Measurements from ENCODE around the gene C10orf143. TPM values are rescaled to one million over a fixed set of nuclear protein-coding genes. Genes with fewer than 3 reads are reported as not detected.

The C10orf143 gene
- total and polyA plus RNA-seq, 4 donors = 3.0 to 9.0 (median 4.8) TPM

DNA sequence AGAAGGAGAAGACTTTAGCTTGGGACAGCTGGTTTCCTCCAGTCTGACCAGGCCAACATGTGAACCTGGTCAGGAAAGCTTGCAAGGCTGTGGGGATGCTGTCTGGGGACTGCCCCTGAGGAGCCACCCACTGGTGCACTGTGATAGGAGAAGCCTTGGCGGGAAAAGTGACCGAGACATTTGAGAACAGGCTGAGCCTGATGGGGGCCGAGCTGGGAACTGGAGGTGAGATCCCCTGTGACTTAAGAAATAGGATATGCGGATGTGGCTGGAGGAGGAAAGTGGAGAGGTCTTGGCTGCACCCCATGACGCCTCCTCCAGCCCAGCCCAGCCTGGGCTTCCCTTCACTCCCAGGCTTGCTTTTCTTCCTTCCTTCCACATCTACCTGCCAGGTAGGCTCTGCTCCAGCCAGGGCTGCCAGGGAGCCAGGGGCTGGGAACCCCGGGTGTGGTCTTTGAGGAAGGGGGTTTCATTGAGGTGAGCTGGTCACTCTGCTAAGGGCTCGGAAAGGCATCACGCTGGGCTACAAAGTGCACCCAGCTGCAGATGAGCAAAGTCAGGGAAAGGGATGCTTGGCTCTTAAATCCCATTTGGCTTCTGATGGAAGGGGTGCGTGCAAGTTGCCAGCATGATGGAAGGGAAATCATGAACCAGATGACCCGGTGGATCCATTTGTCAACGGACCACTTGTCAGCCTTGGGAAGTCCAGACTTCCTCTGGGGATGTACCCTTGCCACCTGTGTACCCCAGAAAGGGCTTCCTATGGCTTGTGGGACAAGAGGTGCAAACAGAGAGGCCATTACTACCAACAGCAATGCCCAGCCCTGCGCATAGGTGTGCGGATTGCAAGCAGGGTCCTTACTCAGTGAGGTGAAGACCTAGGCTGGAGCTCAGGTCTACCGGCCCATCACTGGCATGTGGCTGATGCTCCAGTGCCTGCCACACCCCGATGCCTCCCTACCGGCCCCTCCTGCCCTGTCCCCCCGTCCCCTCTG is 66.3 kb downstream of the C10orf143 start:
- no peaks in the 10 kb centered on the region for H3K4me1 ChIP-seq (ENCODE audit: control insufficient read depth in 5 of 5, insufficient read depth in 5 of 5, low read length in 5 of 5)
- TF ChIP-seq, protein P1, sequence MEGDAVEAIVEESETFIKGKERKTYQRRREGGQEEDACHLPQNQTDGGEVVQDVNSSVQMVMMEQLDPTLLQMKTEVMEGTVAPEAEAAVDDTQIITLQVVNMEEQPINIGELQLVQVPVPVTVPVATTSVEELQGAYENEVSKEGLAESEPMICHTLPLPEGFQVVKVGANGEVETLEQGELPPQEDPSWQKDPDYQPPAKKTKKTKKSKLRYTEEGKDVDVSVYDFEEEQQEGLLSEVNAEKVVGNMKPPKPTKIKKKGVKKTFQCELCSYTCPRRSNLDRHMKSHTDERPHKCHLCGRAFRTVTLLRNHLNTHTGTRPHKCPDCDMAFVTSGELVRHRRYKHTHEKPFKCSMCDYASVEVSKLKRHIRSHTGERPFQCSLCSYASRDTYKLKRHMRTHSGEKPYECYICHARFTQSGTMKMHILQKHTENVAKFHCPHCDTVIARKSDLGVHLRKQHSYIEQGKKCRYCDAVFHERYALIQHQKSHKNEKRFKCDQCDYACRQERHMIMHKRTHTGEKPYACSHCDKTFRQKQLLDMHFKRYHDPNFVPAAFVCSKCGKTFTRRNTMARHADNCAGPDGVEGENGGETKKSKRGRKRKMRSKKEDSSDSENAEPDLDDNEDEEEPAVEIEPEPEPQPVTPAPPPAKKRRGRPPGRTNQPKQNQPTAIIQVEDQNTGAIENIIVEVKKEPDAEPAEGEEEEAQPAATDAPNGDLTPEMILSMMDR (IDR thresholded peaks at IDR 0.05; ENCODE audit: control extremely low read depth, extremely low read depth) = no peak
- WGBS, 2 donors = 76 to 80% methylated on average over 17 of the region's 17 CpGs
- ATAC-seq (ENCODE audit: insufficient read depth, low FRiP score) (no peak), DNase-seq (no peak)
- H3K9ac ChIP-seq (ENCODE audit: insufficient read depth in 1 of 2, low read length in 2 of 2) = no peak overlapping the region
- H3K4me3 ChIP-seq = no peak overlapping the region
- H3K36me3 ChIP-seq (ENCODE audit: control insufficient read depth in 4 of 4, insufficient read depth in 4 of 4, low read length in 4 of 4) = no peaks in the 10 kb centered on the region
- H3K27ac ChIP-seq (ENCODE audit: low read depth in 1 of 2, low read length in 1 of 2) = no peak overlapping the region
- peaks cover 0 to 14% (median 6%) of the 10 kb centered on the region in 3 donors for H3K27me3 ChIP-seq (ENCODE audit: control insufficient read depth in 3 of 3, insufficient read depth in 3 of 3, low read length in 2 of 3)
- no peaks in the 10 kb centered on the region for H3K9me3 ChIP-seq (ENCODE audit: control insufficient read depth in 4 of 4, insufficient read depth in 3 of 4, low read length in 3 of 4)

DNA sequence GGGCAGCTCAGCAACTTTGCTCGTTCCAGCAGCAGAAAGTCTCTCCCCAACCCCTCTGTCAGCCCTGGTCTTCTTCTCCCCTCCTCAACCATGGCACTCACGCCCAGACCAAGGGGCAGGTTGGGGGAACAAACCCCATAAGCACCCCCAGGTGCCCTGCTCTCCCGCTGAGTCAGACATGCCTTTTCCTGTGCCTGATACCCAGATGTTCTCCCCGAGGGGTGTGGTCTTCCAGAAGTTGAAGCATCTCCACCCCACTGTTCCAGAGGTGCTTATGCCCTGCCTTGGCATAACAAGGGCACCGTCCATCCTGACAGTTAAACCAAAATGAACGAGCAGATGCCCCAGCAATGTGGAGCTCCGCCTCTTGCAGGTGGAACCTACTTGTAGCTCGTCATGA is 67.1 kb downstream of the C10orf143 start:
- Histone ChIP-seq H3K9ac (ENCODE audit: insufficient read depth in 1 of 2, low read length in 2 of 2) (no peak overlapping the region), H3K36me3 (ENCODE audit: control insufficient read depth in 4 of 4, insufficient read depth in 4 of 4, low read length in 4 of 4) (no peaks in the 10 kb centered on the region), H3K4me1 (ENCODE audit: control insufficient read depth in 5 of 5, insufficient read depth in 5 of 5, low read length in 5 of 5) (no peaks in the 10 kb centered on the region), H3K27ac (ENCODE audit: low read depth in 1 of 2, low read length in 1 of 2) (no peak overlapping the region), H3K4me3 (no peak overlapping the region), H3K27me3 (ENCODE audit: control insufficient read depth in 3 of 3, insufficient read depth in 3 of 3, low read length in 2 of 3) (peaks cover 0 to 14% (median 6%) of the 10 kb centered on the region in 3 donors), H3K9me3 (ENCODE audit: control insufficient read depth in 4 of 4, insufficient read depth in 3 of 4, low read length in 3 of 4) (no peaks in the 10 kb centered on the region)
- 66 to 72% methylated on average over 8 of the region's 8 CpGs for WGBS, 2 donors
- ATAC-seq (ENCODE audit: insufficient read depth, low FRiP score) = no peak
- no peak for DNase-seq
- TF ChIP-seq, protein P1 (IDR thresholded peaks at IDR 0.05; ENCODE audit: control extremely low read depth, extremely low read depth) = no peak

DNA sequence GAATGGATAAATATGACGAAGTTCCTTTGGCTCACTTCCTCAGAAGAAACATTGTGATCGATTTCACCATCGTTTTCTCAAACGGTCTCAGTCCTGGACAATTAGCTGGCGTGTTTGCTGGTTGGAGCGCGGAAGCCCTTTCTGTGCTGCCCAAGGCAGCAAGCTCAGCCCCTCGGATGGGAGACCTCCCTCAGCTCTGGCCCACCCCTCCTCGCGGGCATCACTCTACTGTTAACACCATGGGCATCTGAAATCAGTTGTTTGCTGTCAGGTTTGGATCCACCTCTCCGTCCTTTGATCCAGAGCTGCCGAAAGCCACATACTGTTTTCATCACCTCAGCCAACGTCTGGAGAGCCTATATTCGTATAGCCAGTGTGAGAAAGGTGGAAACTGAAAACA is 68.2 kb downstream of the C10orf143 start:
- no peak for DNase-seq
- H3K27me3 ChIP-seq (ENCODE audit: control insufficient read depth in 3 of 3, insufficient read depth in 3 of 3, low read length in 2 of 3) = peaks cover 0 to 14% (median 6%) of the 10 kb centered on the region in 3 donors

More for the DNA sequence above, 68.2 kb downstream of the C10orf143 start:
- 49 to 58% methylated on average over 14 of the region's 14 CpGs for WGBS, 2 donors
- Histone ChIP-seq H3K36me3 (ENCODE audit: control insufficient read depth in 4 of 4, insufficient read depth in 4 of 4, low read length in 4 of 4) (no peaks in the 10 kb centered on the region), H3K4me1 (ENCODE audit: control insufficient read depth in 5 of 5, insufficient read depth in 5 of 5, low read length in 5 of 5) (peaks cover 0 to 1% (median 0%) of the 10 kb centered on the region in 5 donors), H3K9me3 (ENCODE audit: control insufficient read depth in 4 of 4, insufficient read depth in 3 of 4, low read length in 3 of 4) (no peaks in the 10 kb centered on the region), H3K9ac (ENCODE audit: insufficient read depth in 1 of 2, low read length in 2 of 2) (no peak overlapping the region), H3K4me3 (no peak overlapping the region), H3K27ac (ENCODE audit: low read depth in 1 of 2, low read length in 1 of 2) (no peak overlapping the region)
- no peak for ATAC-seq (ENCODE audit: insufficient read depth, low FRiP score)
- TF ChIP-seq, protein P1 (IDR thresholded peaks at IDR 0.05; ENCODE audit: control extremely low read depth, extremely low read depth) = no peak
